COLO668 (cell line): ENCODE measurements around the gene DNAH1.
A peak's percentile ranks its signal among the peaks of the same experiment; 100 is the strongest.
"Not testable (repeated sequence)": the region's sequence is repeated elsewhere in the genome, so short reads cannot be mapped to it uniquely, and the experiment has no call there.

Source experiments
- DNase-seq: peaks from one replicate; lab custom pipeline; 2025; ENCODE audit not compliant: unreplicated experiment; lab: John Stamatoyannopoulos, UW

DNAH1 gene

GRCh38 chr3:52331906-52332305, 15.8 kb downstream of the DNAH1 start:
- no peak for DNase-seq

- peak; percentile 4 for DNase-seq
Measured at GRCh38 chr3:52333869-52334557, 17.9 kb downstream of the DNAH1 start.

- not testable (repeated sequence) for DNase-seq
Measured at GRCh38 chr3:52338131-52338530, 22.0 kb downstream of the DNAH1 start.

GRCh38 chr3:52339612-52340011, 23.5 kb downstream of the DNAH1 start:
- DNase-seq: peak; percentile 23

- DNase-seq: no peak
Measured at GRCh38 chr3:52341123-52341522, 25.0 kb downstream of the DNAH1 start.

GRCh38 chr3:52343946-52344600, 28.0 kb downstream of the DNAH1 start:
- DNase-seq: no peak

- no peak for DNase-seq
Measured at GRCh38 chr3:52345521-52346109, 29.5 kb downstream of the DNAH1 start.

GRCh38 chr3:52346623-52347530, 30.8 kb downstream of the DNAH1 start:
- DNase-seq: no peak

GRCh38 chr3:52347716-52348635, 31.9 kb downstream of the DNAH1 start:
- DNase-seq: no peak

- no peak for DNase-seq
Measured at GRCh38 chr3:52349131-52349530, 33.0 kb downstream of the DNAH1 start.

- DNase-seq: no peak
Measured at GRCh38 chr3:52349611-52350395, 33.7 kb downstream of the DNAH1 start.

- peak; percentile 46 for DNase-seq
Measured at GRCh38 chr3:52350416-52350815, 34.3 kb downstream of the DNAH1 start.

GRCh38 chr3:52350981-52351761, 35.1 kb downstream of the DNAH1 start:
- DNase-seq: no peak

GRCh38 chr3:52351762-52352368, 35.7 kb downstream of the DNAH1 start:
- no peak for DNase-seq

- peak; percentile 39 for DNase-seq
Measured at GRCh38 chr3:52352566-52352965, 36.4 kb downstream of the DNAH1 start.

- no peak for DNase-seq
Measured at GRCh38 chr3:52353291-52353855, 37.3 kb downstream of the DNAH1 start.

GRCh38 chr3:52354676-52355075, 38.6 kb downstream of the DNAH1 start:
- no peak for DNase-seq

GRCh38 chr3:52355526-52355925, 39.4 kb downstream of the DNAH1 start:
- DNase-seq: no peak
